Epithelial cell of alveolus of lung (primary cell): ENCODE data around the gene VAMP8. TPM values are rescaled to one million over a fixed set of nuclear protein-coding genes. Genes with fewer than 3 reads are reported as not detected.

Source experiments
- total RNA-seq: library from RNA; depleted of rRNA; stranded (reverse); fragments of >200 nt; gene quantifications from 2 replicates; pipeline ENCODE4 v1.2.1, GENCODE V29; 2015

VAMP8 gene
- total RNA-seq, result 3.2 and 13.1 TPM in 2 replicates

GRCh38 chr2:85577386-85578242, at the start of gene VAMP8:
VAMP8 (plus strand) TSS chr2:85577586; CDS start chr2:85577647, 61 bp downstream.

DNA sequence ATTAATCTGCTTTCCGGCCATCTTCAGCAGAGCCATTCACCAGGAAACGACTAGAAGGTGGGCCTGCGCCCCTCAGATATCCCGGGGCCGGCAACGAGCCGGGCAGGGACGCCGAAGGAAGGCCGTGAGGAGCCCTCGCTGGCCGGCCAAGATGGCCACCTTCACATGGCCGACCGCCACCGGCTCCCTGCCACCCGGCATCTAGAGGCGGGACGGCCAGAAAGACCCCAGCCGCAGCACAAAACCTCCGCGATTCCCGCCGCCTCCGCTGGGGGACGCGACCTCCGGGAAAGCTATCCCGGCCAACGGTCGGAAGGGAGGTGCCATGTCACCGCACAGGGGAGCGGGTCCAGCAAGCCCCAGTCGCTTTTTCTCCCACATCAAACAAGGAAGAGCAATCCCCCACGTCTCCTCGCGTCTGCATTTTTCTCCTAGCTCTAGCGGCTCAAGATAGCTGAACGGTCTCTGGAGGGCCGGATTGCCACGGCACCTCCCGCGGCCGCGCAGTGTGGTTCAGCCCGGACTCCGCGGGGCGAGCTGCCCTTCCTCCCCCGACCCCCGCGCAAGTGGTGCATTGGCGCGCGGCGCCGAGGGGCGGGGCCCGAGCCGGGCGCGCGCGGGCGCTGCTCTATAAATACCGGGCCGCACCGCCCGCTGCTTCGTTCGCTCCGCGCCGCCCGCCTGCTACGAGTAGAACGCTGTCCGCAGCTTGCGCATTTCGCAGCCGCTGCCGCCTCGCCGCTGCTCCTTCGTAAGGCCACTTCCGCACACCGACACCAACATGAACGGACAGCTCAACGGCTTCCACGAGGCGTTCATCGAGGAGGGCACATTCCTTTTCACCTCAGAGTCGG, 38.7 kb upstream of the VAMP8 start, which contains the start of gene MAT2A:
TSS of gene MAT2A (plus strand) at position 662 of the 854 bp plus-strand sequence. CDS start at position 782, 120 bp downstream.

GRCh38 chr2:85561280-85562212, 15.8 kb upstream of the VAMP8 start, which contains the start of gene GGCX:
GGCX (minus strand) TSS chr2:85561493; CDS start chr2:85561428, 65 bp downstream.

GRCh38 chr2:85584354-85584856, 7.0 kb downstream of the VAMP8 start, which contains the start of gene VAMP5:
VAMP5 (plus strand) TSS chr2:85584431; CDS start chr2:85584491, 60 bp downstream.

DNA sequence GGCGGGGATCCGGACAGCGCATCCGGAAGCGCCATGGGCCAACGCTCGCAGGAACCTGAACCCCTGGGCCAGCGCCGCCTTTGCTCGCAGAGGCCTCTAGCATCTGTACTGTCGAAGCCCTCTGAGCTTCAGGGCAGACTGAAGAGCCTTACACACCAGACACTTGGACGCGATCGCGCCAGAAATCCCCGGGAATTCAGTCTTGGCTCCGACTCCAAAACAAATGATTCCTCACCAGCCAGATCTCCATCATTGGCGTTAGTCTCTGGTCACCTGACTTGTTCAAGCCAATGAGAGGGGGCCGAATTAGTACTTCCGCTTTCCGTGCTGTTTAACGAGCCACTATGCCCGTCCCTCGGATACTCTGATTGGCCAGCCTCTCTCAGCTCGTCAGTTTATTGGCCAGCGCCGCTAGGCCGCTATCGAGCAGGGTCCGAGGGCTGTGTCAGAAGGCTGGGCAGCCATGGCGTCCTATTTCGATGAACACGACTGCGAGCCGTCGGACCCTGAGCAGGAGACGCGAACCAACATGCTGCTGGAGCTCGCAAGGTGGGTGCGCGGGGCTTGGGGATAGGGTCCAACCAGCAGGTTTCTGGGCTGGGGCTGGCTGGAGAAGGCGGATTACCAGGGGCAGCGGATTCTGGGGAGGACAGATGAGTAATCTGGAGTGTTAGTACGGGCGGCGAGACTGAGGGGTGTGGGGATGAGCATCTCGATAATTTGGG, 18.1 kb downstream of the VAMP8 start, which contains the start of gene RNF181:
TSS of gene RNF181 (plus strand) at position 445 of the 725 bp plus-strand sequence. CDS start at position 464, 19 bp downstream.

GRCh38 chr2:85602476-85603234, 25.3 kb downstream of the VAMP8 start, which contains the start of gene TMEM150A:
TMEM150A (minus strand) TSS chr2:85602698; CDS start chr2:85601948, 750 bp downstream.

DNA sequence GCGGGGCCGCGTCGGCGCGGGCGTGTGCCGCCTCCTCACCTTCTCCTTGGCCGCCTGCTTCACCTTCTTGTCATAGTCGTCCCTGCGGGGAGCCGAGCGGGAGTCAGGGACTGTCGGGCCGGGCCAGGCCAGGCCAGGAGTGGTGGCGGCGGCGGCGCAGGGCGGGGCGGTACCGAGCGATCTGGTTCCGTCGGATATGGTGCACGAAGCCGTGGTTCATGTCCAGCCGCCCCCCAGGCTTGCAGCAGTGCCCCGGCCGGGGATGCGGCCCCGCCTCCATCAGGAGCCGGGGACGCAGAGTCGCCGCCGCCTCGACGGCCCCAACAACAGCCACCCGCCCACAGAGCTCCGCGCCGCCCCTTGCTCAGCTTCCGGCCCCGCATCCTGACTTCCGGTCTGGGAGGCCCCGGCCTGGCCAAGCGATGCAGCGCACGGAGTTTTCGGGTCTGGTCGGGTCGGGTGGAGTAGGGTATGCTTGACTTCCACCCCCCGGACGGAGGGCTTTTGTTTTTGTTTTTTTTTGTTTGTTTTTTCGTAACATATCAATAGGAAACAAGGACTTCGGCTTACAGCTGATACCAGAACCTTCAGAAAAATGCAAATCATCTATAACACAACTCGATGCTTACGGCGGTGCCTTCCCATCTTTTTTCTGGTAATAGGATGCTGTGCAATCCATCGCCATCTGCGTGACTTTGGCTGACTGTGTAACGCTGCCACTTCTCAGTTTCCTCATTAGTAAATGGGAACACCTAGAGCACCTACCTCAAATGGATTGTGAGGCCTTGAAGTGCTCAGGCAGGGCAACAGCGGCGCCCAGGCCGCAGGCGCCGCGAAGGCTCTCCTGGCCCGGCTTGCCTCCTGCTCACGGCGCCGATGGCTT, 34.6 kb downstream of the VAMP8 start, which contains the start of gene C2orf68:
TSS of gene C2orf68 (minus strand) at position 362 of the 883 bp plus-strand sequence. CDS start at position 280, 82 bp downstream.

Other genes starting within 250 kb of the VAMP8 start
- gene TGOLN2, start 249.6 kb upstream of the VAMP8 start, total RNA-seq, result 74.9 and 117 TPM in 2 replicates
- 29.2 and 35.4 TPM in 2 replicates for gene RETSAT, start 223.1 kb upstream of the VAMP8 start, total RNA-seq
- gene ELMOD3, start 222.8 kb upstream of the VAMP8 start, total RNA-seq, result 7.1 and 18.2 TPM in 2 replicates
- gene CAPG, start 167.2 kb upstream of the VAMP8 start, total RNA-seq, result 108 and 196 TPM in 2 replicates
- 0.13 TPM in 1 of 2 replicates, not detected in the other for gene SH2D6, start 158.9 kb upstream of the VAMP8 start, total RNA-seq
- 46.6 and 56.6 TPM in 2 replicates for gene MAT2A, start 38.4 kb upstream of the VAMP8 start, total RNA-seq
- gene GGCX, start 16.1 kb upstream of the VAMP8 start, total RNA-seq, result 27.1 and 59.7 TPM in 2 replicates
- gene VAMP5, start 6.8 kb downstream of the VAMP8 start, total RNA-seq, result 63.6 and 76.9 TPM in 2 replicates
- 212 and 244 TPM in 2 replicates for gene RNF181, start 18.2 kb downstream of the VAMP8 start, total RNA-seq
- 7.9 and 15.1 TPM in 2 replicates for gene TMEM150A, start 25.1 kb downstream of the VAMP8 start, total RNA-seq
- 14.6 and 16.2 TPM in 2 replicates for gene C2orf68, start 34.5 kb downstream of the VAMP8 start, total RNA-seq
- gene USP39, start 38.6 kb downstream of the VAMP8 start, total RNA-seq, result 49.3 and 68.1 TPM in 2 replicates
- gene SFTPB, start 90.6 kb downstream of the VAMP8 start, total RNA-seq, result 1.9 TPM in 1 of 2 replicates, not detected in the other
- 0.24 TPM in 1 of 2 replicates, not detected in the other for gene GNLY, start 116.8 kb downstream of the VAMP8 start, total RNA-seq
- 5.3 and 63.2 TPM in 2 replicates for gene ATOH8, start 176.4 kb downstream of the VAMP8 start, total RNA-seq